ENCODE data around the gene AP3B2.
A peak's percentile ranks its signal among the peaks of the same experiment; 100 is the strongest.

The AP3B2 gene

DNA sequence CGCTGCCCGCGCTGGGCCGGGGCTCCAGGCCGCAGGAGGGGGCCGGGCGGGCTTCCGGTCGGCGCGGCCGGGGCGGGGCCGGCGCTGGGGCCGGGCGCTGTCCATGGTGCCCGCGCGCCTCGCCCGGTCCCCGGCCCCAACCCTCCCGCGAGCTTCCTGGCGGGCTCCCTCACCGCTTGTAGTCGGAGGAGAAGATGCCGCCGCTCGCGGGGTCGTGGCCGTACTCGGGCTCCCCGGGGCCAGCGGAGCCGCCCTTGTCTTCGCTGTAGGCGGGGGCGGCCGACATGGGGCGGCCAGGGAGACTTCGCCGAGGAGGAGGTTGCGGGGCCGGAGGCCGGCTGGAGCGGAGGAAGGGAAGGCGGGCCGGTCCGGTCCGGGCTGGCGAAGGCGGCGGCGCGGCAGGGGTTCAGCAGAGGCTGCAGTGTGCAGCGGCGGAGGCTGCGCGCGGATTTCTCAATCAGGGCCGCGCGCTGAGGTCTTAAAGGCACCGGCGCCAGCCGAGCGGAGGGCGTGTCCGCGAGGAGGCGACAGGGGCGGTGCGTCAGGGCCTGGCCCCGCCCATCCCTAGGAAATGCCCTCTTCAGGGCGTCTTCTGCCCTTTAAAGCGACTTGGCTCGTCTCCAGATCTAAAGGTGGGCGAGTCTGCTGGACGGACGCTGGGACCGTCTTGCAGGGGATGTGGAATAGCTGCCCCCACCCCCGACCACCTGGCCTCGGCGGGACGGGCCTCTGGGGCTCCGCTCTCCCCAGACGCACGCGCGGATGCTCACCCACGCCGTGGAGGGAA lies at the start of gene AP3B2:
TSS of gene AP3B2 (minus strand) at position 455 of the 787 bp plus-strand sequence. CDS start at position 286, 169 bp downstream.
- TF ChIP-seq POLR2A (IDR thresholded peaks at IDR 0.05; ENCODE audit: low read length), result no peak
- TF ChIP-seq GATA1 (IDR thresholded peaks at IDR 0.05; ENCODE audit: low read depth, low read length), result no peak
- peak; percentile 69 to 78 for DNase-seq

GRCh38 chr15:82751308-82751707 lies 41.6 kb upstream of the AP3B2 start:
- DNase-seq, result peak in 1 of 2 experiments; percentile 42
- TF ChIP-seq POLR2A (IDR thresholded peaks at IDR 0.05; ENCODE audit: low read length) (no peak), GATA1 (IDR thresholded peaks at IDR 0.05; ENCODE audit: low read depth, low read length) (no peak)

DNA sequence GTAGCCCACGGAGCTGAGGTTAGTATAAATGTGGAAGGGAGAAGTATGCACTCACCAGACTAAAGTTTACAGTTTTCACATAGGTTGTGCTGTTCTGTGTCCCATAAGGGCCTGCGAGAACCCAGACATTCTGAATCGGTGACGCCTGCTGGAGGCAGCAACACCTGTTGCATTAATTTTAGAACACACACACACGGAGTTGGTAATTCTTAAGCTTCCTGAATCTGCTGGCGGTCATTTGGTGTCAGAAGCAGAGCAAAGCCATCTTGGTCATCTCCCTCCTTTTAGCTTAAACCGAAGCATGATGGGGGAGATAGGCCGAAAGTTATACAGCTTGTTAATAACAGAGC lies 41.1 kb upstream of the AP3B2 start:
- TF ChIP-seq GATA1 (IDR thresholded peaks at IDR 0.05; ENCODE audit: low read depth, low read length) (no peak), POLR2A (IDR thresholded peaks at IDR 0.05; ENCODE audit: low read length) (no peak)
- DNase-seq, result peak; percentile 61 to 66

- TF ChIP-seq POLR2A (IDR thresholded peaks at IDR 0.05; ENCODE audit: low read length), result peak; percentile 94
- no peak for TF ChIP-seq GATA1 (IDR thresholded peaks at IDR 0.05; ENCODE audit: low read depth, low read length)
- peak; percentile 89 to 90 for DNase-seq
Observed at GRCh38 chr15:82749951-82750830, 40.5 kb upstream of the AP3B2 start.

- DNase-seq, result no peak
- TF ChIP-seq GATA1 (IDR thresholded peaks at IDR 0.05; ENCODE audit: low read depth, low read length), result no peak
- no peak for TF ChIP-seq POLR2A (IDR thresholded peaks at IDR 0.05; ENCODE audit: low read length)
Observed at GRCh38 chr15:82748315-82748714, 38.6 kb upstream of the AP3B2 start.

- TF ChIP-seq GATA1 (IDR thresholded peaks at IDR 0.05; ENCODE audit: low read depth, low read length) (no peak), POLR2A (IDR thresholded peaks at IDR 0.05; ENCODE audit: low read length) (no peak)
- DNase-seq, result no peak
Observed at GRCh38 chr15:82743810-82744209, 34.1 kb upstream of the AP3B2 start.

DNA sequence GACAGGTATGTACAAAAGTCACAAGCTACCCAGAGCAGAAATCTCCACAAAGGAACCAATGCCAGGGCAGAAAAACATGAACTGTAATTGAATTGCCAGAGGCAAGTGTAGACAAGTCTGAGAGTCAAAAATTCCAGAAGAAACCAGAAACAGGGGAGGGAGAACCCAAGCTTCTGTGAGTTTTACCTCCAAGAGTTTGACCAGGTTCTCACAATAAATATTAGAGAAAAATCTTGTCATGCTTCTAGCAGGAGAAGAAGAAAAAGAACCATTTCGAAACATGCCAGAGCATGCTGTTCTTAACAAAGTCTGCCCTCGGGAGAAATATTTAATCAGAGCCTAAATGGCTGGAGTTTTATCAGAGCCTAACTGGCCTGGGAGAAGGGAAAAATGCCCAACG lies 32.5 kb upstream of the AP3B2 start:
- TF ChIP-seq POLR2A (IDR thresholded peaks at IDR 0.05; ENCODE audit: low read length) (no peak), GATA1 (IDR thresholded peaks at IDR 0.05; ENCODE audit: low read depth, low read length) (no peak)
- no peak for DNase-seq

- no peak for TF ChIP-seq POLR2A (IDR thresholded peaks at IDR 0.05; ENCODE audit: low read length)
- TF ChIP-seq GATA1 (IDR thresholded peaks at IDR 0.05; ENCODE audit: low read depth, low read length), result no peak
- DNase-seq, result peak in 1 of 2 experiments; percentile 19
Observed at GRCh38 chr15:82739086-82739485, 29.4 kb upstream of the AP3B2 start.

DNA sequence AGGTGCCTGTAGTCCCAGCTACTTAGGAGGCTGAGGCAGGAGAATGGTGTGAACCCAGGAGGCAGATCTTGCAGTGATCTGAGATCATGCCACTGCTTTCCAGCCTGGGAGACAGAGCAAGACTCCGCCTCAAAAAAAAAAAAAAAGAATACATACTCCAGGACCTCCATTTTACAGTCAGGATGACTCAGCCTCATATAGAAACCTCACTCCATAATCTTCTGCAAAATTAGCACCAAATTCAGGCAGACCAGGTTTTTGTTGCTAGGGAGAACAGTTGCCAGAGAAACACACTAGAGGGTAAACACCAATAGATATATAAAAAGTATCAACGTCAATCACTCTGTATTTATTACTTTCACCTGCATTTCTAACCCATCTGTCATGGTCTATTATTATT lies 28.3 kb upstream of the AP3B2 start:
- TF ChIP-seq GATA1 (IDR thresholded peaks at IDR 0.05; ENCODE audit: low read depth, low read length) (no peak), POLR2A (IDR thresholded peaks at IDR 0.05; ENCODE audit: low read length) (no peak)

GRCh38 chr15:82731527-82731926 lies 21.9 kb upstream of the AP3B2 start:
- DNase-seq, result no peak
- TF ChIP-seq GATA1 (IDR thresholded peaks at IDR 0.05; ENCODE audit: low read depth, low read length) (no peak), POLR2A (IDR thresholded peaks at IDR 0.05; ENCODE audit: low read length) (no peak)

More for the DNA sequence above, 28.3 kb upstream of the AP3B2 start:
- peak in 1 of 2 experiments; percentile 5 for DNase-seq

DNA sequence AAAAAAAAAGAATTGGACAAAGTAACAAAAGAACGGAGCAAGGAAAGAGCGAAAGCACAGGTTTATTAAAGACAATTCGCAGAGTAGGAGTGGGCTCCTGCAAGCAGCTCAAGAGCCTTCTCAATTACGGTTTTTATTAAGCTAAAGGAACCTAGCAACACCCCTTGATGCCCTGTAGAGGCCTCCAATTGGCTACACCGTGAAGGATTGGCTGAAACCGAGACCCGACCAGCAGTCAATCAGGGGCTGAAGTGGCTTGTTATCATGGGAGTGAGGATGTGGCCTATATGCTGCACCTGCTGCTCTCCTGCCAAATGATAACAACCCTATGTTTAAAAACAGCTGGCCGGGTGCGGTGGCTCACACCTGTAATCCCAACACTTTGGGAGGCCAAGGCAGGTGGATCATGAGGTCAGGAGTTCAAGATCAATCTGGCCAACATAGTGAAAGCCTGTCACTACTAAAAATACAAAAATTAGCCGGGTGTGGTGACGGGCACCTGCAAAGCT lies 20.4 kb upstream of the AP3B2 start:
- TF ChIP-seq POLR2A (IDR thresholded peaks at IDR 0.05; ENCODE audit: low read length), result no peak
- TF ChIP-seq GATA1 (IDR thresholded peaks at IDR 0.05; ENCODE audit: low read depth, low read length), result no peak
- no peak for DNase-seq

DNA sequence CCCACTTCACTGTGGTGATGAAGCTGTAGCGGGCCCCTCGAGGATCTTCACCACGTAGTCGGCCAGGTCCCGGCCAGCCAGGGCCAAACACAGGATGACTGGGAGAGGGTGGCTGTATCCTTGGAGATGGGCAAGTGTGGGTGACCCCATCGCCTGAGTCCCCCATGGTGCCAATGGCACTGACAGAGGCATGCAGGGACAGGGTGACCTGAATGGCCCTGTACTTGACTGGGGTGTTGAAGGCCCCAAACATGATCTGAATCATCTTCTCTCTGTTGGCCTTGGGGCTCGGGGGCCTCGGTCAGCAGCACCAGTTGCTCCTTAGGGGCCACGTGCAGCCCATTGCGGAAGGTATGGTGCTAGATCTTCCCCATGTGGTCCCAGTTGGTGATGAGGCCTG lies 17.1 kb upstream of the AP3B2 start:
- no peak for DNase-seq
- TF ChIP-seq POLR2A (IDR thresholded peaks at IDR 0.05; ENCODE audit: low read length) (no peak), GATA1 (IDR thresholded peaks at IDR 0.05; ENCODE audit: low read depth, low read length) (no peak)

DNA sequence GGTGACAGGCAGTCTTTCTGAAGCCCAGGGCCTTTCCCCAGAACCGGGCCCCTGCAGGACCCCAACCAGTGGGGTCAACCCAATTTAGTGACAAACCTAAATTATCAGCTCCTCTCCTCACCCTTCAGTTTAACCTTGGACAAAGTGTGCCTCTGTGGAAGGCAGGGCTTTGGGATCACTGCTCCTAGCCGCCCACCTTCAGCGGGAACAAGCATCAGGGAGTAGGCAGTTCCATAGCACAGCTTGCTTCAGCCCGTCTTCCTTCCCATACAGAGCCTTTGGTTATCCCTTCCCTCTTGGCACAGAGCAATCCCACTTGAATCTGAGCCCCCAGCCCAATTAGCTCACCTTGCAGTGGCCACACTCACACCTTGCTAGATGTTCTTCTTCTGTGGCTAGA lies 5.3 kb upstream of the AP3B2 start:
- no peak for DNase-seq
- TF ChIP-seq POLR2A (IDR thresholded peaks at IDR 0.05; ENCODE audit: low read length) (no peak), GATA1 (IDR thresholded peaks at IDR 0.05; ENCODE audit: low read depth, low read length) (no peak)

- no peak for DNase-seq
- TF ChIP-seq POLR2A (IDR thresholded peaks at IDR 0.05; ENCODE audit: low read length), result no peak
- TF ChIP-seq GATA1 (IDR thresholded peaks at IDR 0.05; ENCODE audit: low read depth, low read length), result no peak
Observed at GRCh38 chr15:82714016-82714415, 4.3 kb upstream of the AP3B2 start.
